SK-N-SH (cell line): ENCODE measurements around the gene HOXB7.

Experiments
- CHD2 ChIP-seq: fragments of 150-350 bp; IDR thresholded peaks from 2 replicates; pipeline ENCODE4 v1.6.1; 2018; ENCODE audit warnings: low read length; ENCODE audit not compliant: partially characterized antibody
- GABPA ChIP-seq: IDR thresholded peaks from 2 replicates; pipeline ENCODE4 v1.4.0; 2012; ENCODE audit warnings: low read depth, mild to moderate bottlenecking
- RAD21 ChIP-seq: IDR thresholded peaks from 2 replicates; pipeline ENCODE4 v1.6.1; 2012; ENCODE audit warnings: mild to moderate bottlenecking, low read length
- TCF12 ChIP-seq: IDR thresholded peaks from 2 replicates; pipeline ENCODE4 v1.4.0; 2012
- USF2 ChIP-seq: fragments of 150-350 bp; IDR thresholded peaks from 2 replicates; pipeline ENCODE4 v1.6.1; 2017; ENCODE audit warnings: antibody characterized with exemption, low read length, low read depth, borderline replicate concordance
- TF ChIP-seq, protein P1 (sequence below): IDR thresholded peaks from 2 replicates; pipeline ENCODE4 v1.4.0; 2012; ENCODE audit warnings: low read depth
- TF ChIP-seq, protein P2 (sequence below): fragments of 200-600 bp; sonication (generic); IDR thresholded peaks from 2 replicates; pipeline ENCODE4 v1.6.1; 2017; ENCODE audit warnings: antibody characterized with exemption, mild to moderate bottlenecking, moderate library complexity
- TF ChIP-seq, protein P3 (sequence below): IDR thresholded peaks from 2 replicates; pipeline ENCODE4 v1.6.1; 2012; ENCODE audit warnings: mild to moderate bottlenecking, low read depth, low read length, moderate library complexity
- TF ChIP-seq, protein P4 (sequence below): IDR thresholded peaks from 2 replicates; pipeline ENCODE4 v1.4.0; 2012; ENCODE audit warnings: low read depth, borderline replicate concordance

GRCh38 chr17:48579760-48580554 is 30.9 kb downstream of the HOXB7 start:
- TF ChIP-seq, protein P1, sequence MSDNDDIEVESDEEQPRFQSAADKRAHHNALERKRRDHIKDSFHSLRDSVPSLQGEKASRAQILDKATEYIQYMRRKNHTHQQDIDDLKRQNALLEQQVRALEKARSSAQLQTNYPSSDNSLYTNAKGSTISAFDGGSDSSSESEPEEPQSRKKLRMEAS: no peak
- no peak for TF ChIP-seq USF2
- TF ChIP-seq, protein P2, sequence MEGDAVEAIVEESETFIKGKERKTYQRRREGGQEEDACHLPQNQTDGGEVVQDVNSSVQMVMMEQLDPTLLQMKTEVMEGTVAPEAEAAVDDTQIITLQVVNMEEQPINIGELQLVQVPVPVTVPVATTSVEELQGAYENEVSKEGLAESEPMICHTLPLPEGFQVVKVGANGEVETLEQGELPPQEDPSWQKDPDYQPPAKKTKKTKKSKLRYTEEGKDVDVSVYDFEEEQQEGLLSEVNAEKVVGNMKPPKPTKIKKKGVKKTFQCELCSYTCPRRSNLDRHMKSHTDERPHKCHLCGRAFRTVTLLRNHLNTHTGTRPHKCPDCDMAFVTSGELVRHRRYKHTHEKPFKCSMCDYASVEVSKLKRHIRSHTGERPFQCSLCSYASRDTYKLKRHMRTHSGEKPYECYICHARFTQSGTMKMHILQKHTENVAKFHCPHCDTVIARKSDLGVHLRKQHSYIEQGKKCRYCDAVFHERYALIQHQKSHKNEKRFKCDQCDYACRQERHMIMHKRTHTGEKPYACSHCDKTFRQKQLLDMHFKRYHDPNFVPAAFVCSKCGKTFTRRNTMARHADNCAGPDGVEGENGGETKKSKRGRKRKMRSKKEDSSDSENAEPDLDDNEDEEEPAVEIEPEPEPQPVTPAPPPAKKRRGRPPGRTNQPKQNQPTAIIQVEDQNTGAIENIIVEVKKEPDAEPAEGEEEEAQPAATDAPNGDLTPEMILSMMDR: no peak
- TF ChIP-seq CHD2: no peak
- TF ChIP-seq, protein P3, sequence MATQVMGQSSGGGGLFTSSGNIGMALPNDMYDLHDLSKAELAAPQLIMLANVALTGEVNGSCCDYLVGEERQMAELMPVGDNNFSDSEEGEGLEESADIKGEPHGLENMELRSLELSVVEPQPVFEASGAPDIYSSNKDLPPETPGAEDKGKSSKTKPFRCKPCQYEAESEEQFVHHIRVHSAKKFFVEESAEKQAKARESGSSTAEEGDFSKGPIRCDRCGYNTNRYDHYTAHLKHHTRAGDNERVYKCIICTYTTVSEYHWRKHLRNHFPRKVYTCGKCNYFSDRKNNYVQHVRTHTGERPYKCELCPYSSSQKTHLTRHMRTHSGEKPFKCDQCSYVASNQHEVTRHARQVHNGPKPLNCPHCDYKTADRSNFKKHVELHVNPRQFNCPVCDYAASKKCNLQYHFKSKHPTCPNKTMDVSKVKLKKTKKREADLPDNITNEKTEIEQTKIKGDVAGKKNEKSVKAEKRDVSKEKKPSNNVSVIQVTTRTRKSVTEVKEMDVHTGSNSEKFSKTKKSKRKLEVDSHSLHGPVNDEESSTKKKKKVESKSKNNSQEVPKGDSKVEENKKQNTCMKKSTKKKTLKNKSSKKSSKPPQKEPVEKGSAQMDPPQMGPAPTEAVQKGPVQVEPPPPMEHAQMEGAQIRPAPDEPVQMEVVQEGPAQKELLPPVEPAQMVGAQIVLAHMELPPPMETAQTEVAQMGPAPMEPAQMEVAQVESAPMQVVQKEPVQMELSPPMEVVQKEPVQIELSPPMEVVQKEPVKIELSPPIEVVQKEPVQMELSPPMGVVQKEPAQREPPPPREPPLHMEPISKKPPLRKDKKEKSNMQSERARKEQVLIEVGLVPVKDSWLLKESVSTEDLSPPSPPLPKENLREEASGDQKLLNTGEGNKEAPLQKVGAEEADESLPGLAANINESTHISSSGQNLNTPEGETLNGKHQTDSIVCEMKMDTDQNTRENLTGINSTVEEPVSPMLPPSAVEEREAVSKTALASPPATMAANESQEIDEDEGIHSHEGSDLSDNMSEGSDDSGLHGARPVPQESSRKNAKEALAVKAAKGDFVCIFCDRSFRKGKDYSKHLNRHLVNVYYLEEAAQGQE: no peak
- no peak for TF ChIP-seq TCF12
- TF ChIP-seq, protein P4, sequence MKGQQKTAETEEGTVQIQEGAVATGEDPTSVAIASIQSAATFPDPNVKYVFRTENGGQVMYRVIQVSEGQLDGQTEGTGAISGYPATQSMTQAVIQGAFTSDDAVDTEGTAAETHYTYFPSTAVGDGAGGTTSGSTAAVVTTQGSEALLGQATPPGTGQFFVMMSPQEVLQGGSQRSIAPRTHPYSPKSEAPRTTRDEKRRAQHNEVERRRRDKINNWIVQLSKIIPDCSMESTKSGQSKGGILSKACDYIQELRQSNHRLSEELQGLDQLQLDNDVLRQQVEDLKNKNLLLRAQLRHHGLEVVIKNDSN: no peak
- TF ChIP-seq GABPA: no peak
- TF ChIP-seq RAD21: no peak
